ENCODE data around the gene CELA2B.

GRCh38 chr1:15523104-15524020, 47.5 kb downstream of the CELA2B start:
- no peak for TF ChIP-seq CTCF (IDR thresholded peaks at IDR 0.05; ENCODE audit: low read depth, low read length)
- no peak for TF ChIP-seq EZH2phosphoT487 (IDR thresholded peaks at IDR 0.05; ENCODE audit: low read depth)
